ENCODE measurements around the gene PLEKHM3. TPM values are rescaled to one million over a fixed set of nuclear protein-coding genes. Genes with fewer than 3 reads are reported as not detected.

PLEKHM3 gene
- total RNA-seq, 1 donor from 2014 or later, result 9.1 TPM

DNA sequence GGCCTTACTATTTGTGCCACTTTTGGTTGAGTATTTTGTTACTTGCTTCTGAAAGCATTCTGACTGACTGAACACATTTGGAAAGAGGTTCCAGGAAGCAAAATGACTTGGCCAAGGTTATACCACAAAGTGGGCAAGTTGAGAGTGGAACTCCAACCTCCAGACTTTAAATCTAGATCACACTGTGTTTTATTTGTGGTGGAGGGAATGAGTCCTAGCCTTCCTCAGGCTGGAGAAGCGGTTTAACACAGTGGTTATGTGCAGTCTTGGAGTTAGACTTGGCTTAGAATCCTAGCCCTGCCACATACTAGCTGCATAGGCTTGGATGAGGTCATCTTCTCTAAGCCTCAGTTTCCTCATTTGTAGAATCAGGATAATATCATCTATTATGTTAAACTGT is 33.4 kb downstream of the PLEKHM3 start:
- DNase-seq (ENCODE audit: low spot score), result no peak
- TF ChIP-seq, protein P1, sequence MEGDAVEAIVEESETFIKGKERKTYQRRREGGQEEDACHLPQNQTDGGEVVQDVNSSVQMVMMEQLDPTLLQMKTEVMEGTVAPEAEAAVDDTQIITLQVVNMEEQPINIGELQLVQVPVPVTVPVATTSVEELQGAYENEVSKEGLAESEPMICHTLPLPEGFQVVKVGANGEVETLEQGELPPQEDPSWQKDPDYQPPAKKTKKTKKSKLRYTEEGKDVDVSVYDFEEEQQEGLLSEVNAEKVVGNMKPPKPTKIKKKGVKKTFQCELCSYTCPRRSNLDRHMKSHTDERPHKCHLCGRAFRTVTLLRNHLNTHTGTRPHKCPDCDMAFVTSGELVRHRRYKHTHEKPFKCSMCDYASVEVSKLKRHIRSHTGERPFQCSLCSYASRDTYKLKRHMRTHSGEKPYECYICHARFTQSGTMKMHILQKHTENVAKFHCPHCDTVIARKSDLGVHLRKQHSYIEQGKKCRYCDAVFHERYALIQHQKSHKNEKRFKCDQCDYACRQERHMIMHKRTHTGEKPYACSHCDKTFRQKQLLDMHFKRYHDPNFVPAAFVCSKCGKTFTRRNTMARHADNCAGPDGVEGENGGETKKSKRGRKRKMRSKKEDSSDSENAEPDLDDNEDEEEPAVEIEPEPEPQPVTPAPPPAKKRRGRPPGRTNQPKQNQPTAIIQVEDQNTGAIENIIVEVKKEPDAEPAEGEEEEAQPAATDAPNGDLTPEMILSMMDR (IDR thresholded peaks at IDR 0.05), result no peak
- no peak overlapping the region for H3K4me3 Mint-ChIP-seq (ENCODE audit: unreplicated experiment)
- no peak overlapping the region for H3K27ac Mint-ChIP-seq (ENCODE audit: unreplicated experiment)
- H3K36me3 Mint-ChIP-seq (ENCODE audit: low read depth), result no peaks in the 10 kb centered on the region
- H3K9me3 Mint-ChIP-seq (ENCODE audit: low read depth), result no peaks in the 10 kb centered on the region
- H3K27me3 Mint-ChIP-seq (ENCODE audit: low read depth), result no peaks in the 10 kb centered on the region
- H3K4me1 Mint-ChIP-seq (ENCODE audit: low read depth), result peaks cover 4% of the 10 kb centered on the region

DNA sequence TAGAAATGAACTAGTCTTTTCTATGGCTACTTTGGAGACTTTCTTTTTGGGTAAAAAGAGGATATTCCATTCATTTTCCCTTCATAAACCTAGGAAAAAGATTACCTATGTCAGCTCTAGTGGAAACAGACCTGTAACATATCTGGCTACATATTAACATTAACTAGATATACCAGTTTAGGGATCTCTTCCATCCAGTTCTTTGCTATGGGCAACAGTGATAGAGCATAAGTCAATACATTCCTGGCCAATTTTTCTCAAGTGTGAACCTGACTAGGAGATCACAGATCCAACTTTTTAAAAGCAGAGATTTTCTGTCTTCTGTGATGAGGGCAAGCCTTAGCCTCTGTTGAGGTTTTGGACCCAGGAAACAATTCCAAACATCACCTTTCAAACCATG is 34.5 kb downstream of the PLEKHM3 start:
- Mint-ChIP-seq H3K4me1 (ENCODE audit: low read depth) (peaks cover 4% of the 10 kb centered on the region), H3K27ac (ENCODE audit: unreplicated experiment) (no peak overlapping the region), H3K4me3 (ENCODE audit: unreplicated experiment) (no peak overlapping the region), H3K27me3 (ENCODE audit: low read depth) (no peaks in the 10 kb centered on the region), H3K9me3 (ENCODE audit: low read depth) (no peaks in the 10 kb centered on the region), H3K36me3 (ENCODE audit: low read depth) (no peaks in the 10 kb centered on the region)
- DNase-seq (ENCODE audit: low spot score), result no peak
- TF ChIP-seq, protein P1 (IDR thresholded peaks at IDR 0.05), result no peak

DNA sequence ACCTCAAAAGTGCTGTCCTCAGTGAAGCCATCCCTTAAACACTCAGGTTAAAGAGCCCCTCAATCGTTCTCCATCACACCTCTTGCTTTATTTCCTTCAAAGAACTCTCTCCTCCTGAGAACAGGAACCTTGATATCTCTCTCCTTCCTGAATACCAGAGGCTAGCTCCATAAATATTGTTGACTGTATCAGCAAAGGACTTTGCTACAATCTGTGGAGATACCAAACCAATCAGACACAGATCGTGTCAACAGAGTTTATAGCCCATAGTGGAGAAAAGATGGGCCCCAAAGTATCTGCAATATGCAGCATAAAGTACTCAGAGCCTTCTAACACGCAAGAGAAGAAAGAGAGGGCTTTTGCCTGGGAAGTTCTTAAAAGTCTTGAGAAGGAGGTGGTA is 36.4 kb downstream of the PLEKHM3 start:
- Mint-ChIP-seq H3K4me1 (ENCODE audit: low read depth) (peaks cover 4% of the 10 kb centered on the region), H3K27ac (ENCODE audit: unreplicated experiment) (no peak overlapping the region), H3K36me3 (ENCODE audit: low read depth) (peaks cover 2% of the 10 kb centered on the region), H3K4me3 (ENCODE audit: unreplicated experiment) (no peak overlapping the region), H3K9me3 (ENCODE audit: low read depth) (no peaks in the 10 kb centered on the region), H3K27me3 (ENCODE audit: low read depth) (no peaks in the 10 kb centered on the region)
- DNase-seq (ENCODE audit: low spot score), result no peak
- TF ChIP-seq, protein P1 (IDR thresholded peaks at IDR 0.05), result no peak

- Mint-ChIP-seq H3K4me3 (ENCODE audit: unreplicated experiment) (no peak overlapping the region), H3K9me3 (ENCODE audit: low read depth) (no peaks in the 10 kb centered on the region), H3K4me1 (ENCODE audit: low read depth) (no peaks in the 10 kb centered on the region), H3K27ac (ENCODE audit: unreplicated experiment) (no peak overlapping the region), H3K27me3 (ENCODE audit: low read depth) (no peaks in the 10 kb centered on the region), H3K36me3 (ENCODE audit: low read depth) (peaks cover 2% of the 10 kb centered on the region)
- DNase-seq (ENCODE audit: low spot score), result no peak
- TF ChIP-seq, protein P1 (IDR thresholded peaks at IDR 0.05), result no peak
Measured at GRCh38 chr2:207987025-207987716, 38.2 kb downstream of the PLEKHM3 start.

GRCh38 chr2:207984765-207985480 is 40.4 kb downstream of the PLEKHM3 start:
- DNase-seq (ENCODE audit: low spot score), result no peak
- H3K36me3 Mint-ChIP-seq (ENCODE audit: low read depth), result peaks cover 2% of the 10 kb centered on the region
- no peaks in the 10 kb centered on the region for H3K4me1 Mint-ChIP-seq (ENCODE audit: low read depth)
- no peak overlapping the region for H3K27ac Mint-ChIP-seq (ENCODE audit: unreplicated experiment)
- no peaks in the 10 kb centered on the region for H3K9me3 Mint-ChIP-seq (ENCODE audit: low read depth)
- H3K4me3 Mint-ChIP-seq (ENCODE audit: unreplicated experiment), result no peak overlapping the region
- TF ChIP-seq, protein P1 (IDR thresholded peaks at IDR 0.05), result no peak
- no peaks in the 10 kb centered on the region for H3K27me3 Mint-ChIP-seq (ENCODE audit: low read depth)

Data from chondrocyte (in vitro differentiated cells).